ENCODE data around the gene SLX9. TPM values are rescaled to one million over a fixed set of nuclear protein-coding genes. Genes with fewer than 3 reads are reported as not detected.

Gene SLX9
- polyA plus RNA-seq, 1 donor (not counting 4 experiments of a cell fraction or from before 2014, with no cell fraction given) = 21.8 TPM

DNA sequence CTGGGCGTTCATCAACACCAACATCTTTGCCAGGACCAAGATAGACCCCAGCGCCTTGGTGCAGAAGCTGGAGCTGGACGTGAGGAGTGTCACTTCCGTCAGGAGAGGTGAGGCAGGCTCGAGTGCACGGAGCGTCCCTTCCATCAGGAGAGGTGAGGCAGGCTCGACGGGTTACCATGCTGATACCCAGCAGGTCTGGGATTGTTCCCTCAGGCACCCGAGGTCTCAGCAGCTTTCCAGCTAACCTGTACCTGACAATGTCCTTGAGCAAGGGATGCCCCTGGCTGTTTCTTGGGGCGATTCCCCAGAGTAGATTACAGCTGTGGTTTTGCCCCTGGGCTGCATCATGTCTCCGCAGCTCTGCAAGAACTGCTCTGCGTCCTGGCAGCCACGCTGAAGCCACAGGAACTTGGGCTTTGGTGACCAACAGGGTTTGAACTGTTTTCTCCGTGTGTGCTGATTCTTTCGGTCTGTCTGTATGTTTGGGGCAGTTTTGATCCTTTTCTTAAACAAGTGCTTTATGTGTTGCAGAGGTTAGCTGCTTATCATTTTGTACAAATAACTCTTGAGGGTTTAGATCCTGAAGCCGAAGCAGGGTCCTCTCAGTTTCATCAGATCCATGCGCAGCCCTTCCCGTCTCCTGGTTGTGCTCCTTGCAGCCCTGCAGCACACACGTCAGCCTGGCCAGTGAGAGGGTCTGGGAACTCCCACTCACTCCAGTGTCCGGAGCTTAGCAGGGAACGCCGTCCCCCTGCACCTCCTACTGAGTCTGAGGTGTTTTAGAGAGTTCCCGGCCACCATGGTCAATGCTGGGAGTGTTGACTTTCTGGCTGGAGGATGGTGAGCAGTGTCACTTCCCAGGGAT, 4.1 kb downstream of the SLX9 start:
- FAIRE-seq (no peak), DNase-seq (ENCODE audit: low read depth, low spot score) (no peak)
- dilution Hi-C loops (cut with MboI; ENCODE audit: extremely low pct_ligation_motif_present, low sequenced_read_pairs) = loop anchor here (10.0 kb wide), 1 partner anchor 191 kb away; no protein-coding TSS in a partner anchor
- no peaks in the 10 kb centered on the region for H3K9me3 ChIP-seq (ENCODE audit: control insufficient read depth, low read depth, low read length)
- peaks cover 7% of the 10 kb centered on the region for H4K20me1 ChIP-seq (ENCODE audit: control insufficient read depth, extremely low read depth, insufficient read depth, low read length)
- no peak overlapping the region for H3K9ac ChIP-seq (ENCODE audit: control insufficient read depth, extremely low read depth, insufficient read depth, low read length)
- H3K27ac ChIP-seq (ENCODE audit: control insufficient read depth, insufficient read depth, low read length) = no peak overlapping the region
- H3K4me3 ChIP-seq (ENCODE audit: control insufficient read depth in 2 of 3, extremely low read depth in 1 of 3, insufficient read depth in 2 of 3, low read depth in 1 of 3, low read length in 3 of 3) = no peak overlapping the region
- no peak overlapping the region for H2AFZ ChIP-seq (ENCODE audit: control insufficient read depth, low read length)
- no peaks in the 10 kb centered on the region for H3K9me1 ChIP-seq (ENCODE audit: control insufficient read depth, extremely low read depth, insufficient read depth, low read length)
- TF ChIP-seq EZH2 (IDR thresholded peaks at IDR 0.05; ENCODE audit: low read length) = no peak
- TF ChIP-seq, protein P1, sequence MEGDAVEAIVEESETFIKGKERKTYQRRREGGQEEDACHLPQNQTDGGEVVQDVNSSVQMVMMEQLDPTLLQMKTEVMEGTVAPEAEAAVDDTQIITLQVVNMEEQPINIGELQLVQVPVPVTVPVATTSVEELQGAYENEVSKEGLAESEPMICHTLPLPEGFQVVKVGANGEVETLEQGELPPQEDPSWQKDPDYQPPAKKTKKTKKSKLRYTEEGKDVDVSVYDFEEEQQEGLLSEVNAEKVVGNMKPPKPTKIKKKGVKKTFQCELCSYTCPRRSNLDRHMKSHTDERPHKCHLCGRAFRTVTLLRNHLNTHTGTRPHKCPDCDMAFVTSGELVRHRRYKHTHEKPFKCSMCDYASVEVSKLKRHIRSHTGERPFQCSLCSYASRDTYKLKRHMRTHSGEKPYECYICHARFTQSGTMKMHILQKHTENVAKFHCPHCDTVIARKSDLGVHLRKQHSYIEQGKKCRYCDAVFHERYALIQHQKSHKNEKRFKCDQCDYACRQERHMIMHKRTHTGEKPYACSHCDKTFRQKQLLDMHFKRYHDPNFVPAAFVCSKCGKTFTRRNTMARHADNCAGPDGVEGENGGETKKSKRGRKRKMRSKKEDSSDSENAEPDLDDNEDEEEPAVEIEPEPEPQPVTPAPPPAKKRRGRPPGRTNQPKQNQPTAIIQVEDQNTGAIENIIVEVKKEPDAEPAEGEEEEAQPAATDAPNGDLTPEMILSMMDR (optimal IDR thresholded peaks at IDR 0.05 in 1 of 3, IDR thresholded peaks at IDR 0.05 in 1 of 3, conservative IDR thresholded peaks at IDR 0.05 in 1 of 3; ENCODE audit: extremely low read depth in 1 of 3, insufficient read depth in 2 of 3, low read length in 3 of 3) = no peak
- no peaks in the 10 kb centered on the region for H3K27me3 ChIP-seq (ENCODE audit: control insufficient read depth, extremely low read depth, insufficient read depth, low read length)
- H3K4me1 ChIP-seq (ENCODE audit: control insufficient read depth, extremely low read depth, insufficient read depth, low read length) = peaks cover 16% of the 10 kb centered on the region
- peaks cover 21 to 22% of the 10 kb centered on the region in 2 experiments for H3K36me3 ChIP-seq (ENCODE audit: control insufficient read depth in 2 of 2, extremely low read depth in 1 of 2, insufficient read depth in 2 of 2, low read length in 2 of 2)
- H3K4me2 ChIP-seq (ENCODE audit: control insufficient read depth, extremely low read depth, insufficient read depth, low read depth, low read length) = no peak overlapping the region
- peaks cover 81% of the 10 kb centered on the region for H3K79me2 ChIP-seq (ENCODE audit: control insufficient read depth, insufficient read depth, low read length)

GRCh38 chr21:44944596-44944995, 4.8 kb downstream of the SLX9 start:
- H3K79me2 ChIP-seq (ENCODE audit: control insufficient read depth, insufficient read depth, low read length) = peaks cover 87% of the 10 kb centered on the region
- no peak overlapping the region for H3K4me2 ChIP-seq (ENCODE audit: control insufficient read depth, extremely low read depth, insufficient read depth, low read depth, low read length)
- TF ChIP-seq EZH2 (IDR thresholded peaks at IDR 0.05; ENCODE audit: low read length) = no peak
- TF ChIP-seq, protein P1 (optimal IDR thresholded peaks at IDR 0.05 in 1 of 3, IDR thresholded peaks at IDR 0.05 in 1 of 3, conservative IDR thresholded peaks at IDR 0.05 in 1 of 3; ENCODE audit: extremely low read depth in 1 of 3, insufficient read depth in 2 of 3, low read length in 3 of 3) = no peak
- no peak overlapping the region for H2AFZ ChIP-seq (ENCODE audit: control insufficient read depth, low read length)
- H3K27ac ChIP-seq (ENCODE audit: control insufficient read depth, insufficient read depth, low read length) = no peak overlapping the region
- no peak for DNase-seq (ENCODE audit: low read depth, low spot score)
- dilution Hi-C loops (cut with MboI; ENCODE audit: extremely low pct_ligation_motif_present, low sequenced_read_pairs) = loop anchor here (10.0 kb wide), 1 partner anchor 190 kb away; no protein-coding TSS in a partner anchor
- H3K27me3 ChIP-seq (ENCODE audit: control insufficient read depth, extremely low read depth, insufficient read depth, low read length) = no peaks in the 10 kb centered on the region
- H3K4me1 ChIP-seq (ENCODE audit: control insufficient read depth, extremely low read depth, insufficient read depth, low read length) = peaks cover 11% of the 10 kb centered on the region
- no peak overlapping the region for H3K9ac ChIP-seq (ENCODE audit: control insufficient read depth, extremely low read depth, insufficient read depth, low read length)
- H4K20me1 ChIP-seq (ENCODE audit: control insufficient read depth, extremely low read depth, insufficient read depth, low read length) = peaks cover 7% of the 10 kb centered on the region
- H3K9me1 ChIP-seq (ENCODE audit: control insufficient read depth, extremely low read depth, insufficient read depth, low read length) = no peaks in the 10 kb centered on the region
- no peak overlapping the region for H3K4me3 ChIP-seq (ENCODE audit: control insufficient read depth in 2 of 3, extremely low read depth in 1 of 3, insufficient read depth in 2 of 3, low read depth in 1 of 3, low read length in 3 of 3)
- no peaks in the 10 kb centered on the region for H3K9me3 ChIP-seq (ENCODE audit: control insufficient read depth, low read depth, low read length)
- peaks cover 22 to 23% of the 10 kb centered on the region in 2 experiments for H3K36me3 ChIP-seq (ENCODE audit: control insufficient read depth in 2 of 2, extremely low read depth in 1 of 2, insufficient read depth in 2 of 2, low read length in 2 of 2)
- FAIRE-seq = no peak

All from keratinocyte (primary cell).